IMR-90 (cell line): ENCODE results near the gene NGEF. TPM values are rescaled to one million over a fixed set of nuclear protein-coding genes. Genes with fewer than 3 reads are reported as not detected.

Source experiments
- ATAC-seq: fragments of 200-7000 bp; cut with Tn5 transposase; 2 replicates; pipeline ENCODE4 v1.9.1; 2020; ENCODE audit warnings: low read depth, mild to moderate bottlenecking, moderate library complexity
- BruUV-seq: library from RNA; stranded (reverse); fragments of 400-500 nt; replicated peaks from 2 replicates; lab custom pipeline; 2021; lab: Mats Ljungman, UMichigan
- CTCF ChIA-PET: fragments of 300-600 bp; formaldehyde crosslinking; extraction: SDS; loops from one replicate; lab custom pipeline; 2021; ENCODE audit warnings: antibody characterized with exemption; lab: Yijun Ruan, JAX
- POLR2A ChIA-PET: fragments of 300-600 bp; sonication (Branson Sonifier 250); formaldehyde crosslinking; loops from one replicate; lab custom pipeline; 2022; ENCODE audit warnings: antibody characterized with exemption; ENCODE audit not compliant: unreplicated experiment; lab: Charles Lee
- DNase-seq: peaks from one replicate; pipeline ENCODE4 v3.0.0; 2013
- H2AFZ ChIP-seq: replicated peaks from 2 replicates; pipeline ENCODE3; 2013; ENCODE audit warnings: low read length, mild to moderate bottlenecking; ENCODE audit not compliant: poor library complexity
- H2AK5ac ChIP-seq: 2 replicates; pipeline ENCODE4 v1.6.1; 2013; ENCODE audit warnings: low read depth, low read length, inconsistent platforms
- H2AK9ac ChIP-seq: replicated peaks from 2 replicates; pipeline ENCODE3; 2013; ENCODE audit warnings: mild to moderate bottlenecking, low read depth, low read length, moderate library complexity; ENCODE audit not compliant: poor library complexity
- H2BK120ac ChIP-seq: 2 replicates; pipeline ENCODE4 v1.6.1; 2013; ENCODE audit warnings: low read depth, low read length, inconsistent platforms
- H2BK15ac ChIP-seq: 3 replicates; pipeline ENCODE4 v1.6.1; 2013; ENCODE audit warnings: low read depth, low read length, inconsistent platforms
- H2BK20ac ChIP-seq: 2 replicates; pipeline ENCODE4 v1.6.1; 2013; ENCODE audit warnings: low read depth, mild to moderate bottlenecking, inconsistent platforms, low read length, moderate library complexity
- H2BK5ac ChIP-seq: 2 replicates; pipeline ENCODE4 v1.6.1; 2013; ENCODE audit warnings: mild to moderate bottlenecking, low read depth, low read length, inconsistent platforms; ENCODE audit not compliant: poor library complexity, severe bottlenecking
- H3K14ac ChIP-seq: replicated peaks from 2 replicates; pipeline ENCODE4 v1.6.1; 2013; ENCODE audit warnings: low read depth, low read length, inconsistent platforms
- H3K18ac ChIP-seq: 2 replicates; pipeline ENCODE4 v1.6.1; 2013; ENCODE audit warnings: low read depth, low read length, control low read depth
- H3K23ac ChIP-seq: 2 replicates; pipeline ENCODE4 v1.6.1; 2013; ENCODE audit warnings: low read depth, low read length, inconsistent platforms
- H3K27ac ChIP-seq: 2 replicates; pipeline ENCODE4 v1.5.1; 2013; ENCODE audit warnings: mild to moderate bottlenecking, control low read depth, low read length; ENCODE audit not compliant: insufficient read depth
- H3K27me3 ChIP-seq: 2 replicates; pipeline ENCODE4 v1.6.1; 2013; ENCODE audit warnings: low read length; ENCODE audit not compliant: control insufficient read depth, insufficient read depth
- H3K36me3 ChIP-seq: 2 replicates; pipeline ENCODE4 v1.6.1; 2013; ENCODE audit warnings: low read length, mixed read lengths; ENCODE audit not compliant: control insufficient read depth, insufficient read depth
- H3K4ac ChIP-seq: 2 replicates; pipeline ENCODE4 v1.6.1; 2013; ENCODE audit warnings: low read depth, low read length, inconsistent platforms
- H3K4me1 ChIP-seq: 2 replicates; pipeline ENCODE4 v1.6.1; 2013; ENCODE audit warnings: low read length, mixed read lengths; ENCODE audit not compliant: control insufficient read depth, insufficient read depth
- H3K4me2 ChIP-seq: 2 replicates; pipeline ENCODE4 v1.6.1; 2013; ENCODE audit warnings: low read depth, mild to moderate bottlenecking, control low read depth, low read length, moderate library complexity
- H3K4me3 ChIP-seq: 2 replicates; pipeline ENCODE4 v1.5.1; 2013; ENCODE audit warnings: low read depth, mild to moderate bottlenecking, control low read depth, low read length, moderate library complexity; ENCODE audit not compliant: insufficient read depth
- H3K56ac ChIP-seq: 2 replicates; pipeline ENCODE4 v1.6.1; 2013; ENCODE audit warnings: low read length, inconsistent platforms; ENCODE audit not compliant: insufficient read depth; ENCODE audit errors: extremely low read depth
- H3K79me1 ChIP-seq, 2 experiments: 2 replicates each; pipeline ENCODE4 v1.6.1; 2013; ENCODE audit warnings: low read length in 2 of 2, inconsistent platforms in 1 of 2, low read depth in 1 of 2
- H3K9ac ChIP-seq: 2 replicates; pipeline ENCODE4 v1.6.1; 2013; ENCODE audit warnings: low read depth, low read length, control low read depth
- H3K9me1 ChIP-seq: 2 replicates; pipeline ENCODE4 v1.6.1; 2013; ENCODE audit warnings: low read length, inconsistent platforms; ENCODE audit not compliant: insufficient read depth
- H3K9me3 ChIP-seq: 2 replicates; pipeline ENCODE4 v1.6.1; 2013; ENCODE audit warnings: low read length; ENCODE audit not compliant: control insufficient read depth, insufficient read depth
- H4K20me1 ChIP-seq: 2 replicates; pipeline ENCODE4 v1.6.1; 2013; ENCODE audit warnings: low read length, inconsistent platforms; ENCODE audit not compliant: insufficient read depth
- H4K5ac ChIP-seq: 2 replicates; pipeline ENCODE4 v1.6.1; 2013; ENCODE audit warnings: mild to moderate bottlenecking, low read depth, low read length, control low read depth
- H4K8ac ChIP-seq, 2 experiments: 2 replicates each; pipeline ENCODE4 v1.6.1; 2013; ENCODE audit warnings: low read depth in 2 of 2, low read length in 2 of 2, control low read depth in 1 of 2, inconsistent platforms in 1 of 2
- H4K91ac ChIP-seq: 2 replicates; pipeline ENCODE4 v1.6.1; 2013; ENCODE audit warnings: low read depth, low read length, inconsistent platforms; ENCODE audit not compliant: insufficient read depth
- BHLHE40 ChIP-seq: fragments of 150-350 bp; IDR thresholded peaks from 2 replicates; pipeline ENCODE4 v1.6.1; 2016; ENCODE audit warnings: mild to moderate bottlenecking, low read depth, low read length
- RFX5 ChIP-seq: IDR thresholded peaks from 2 replicates; pipeline ENCODE4 v1.8.0; 2012; ENCODE audit warnings: low read depth, mild to moderate bottlenecking, low read length, moderate library complexity
- WGBS, 2 experiments: methylation state at CpG; one replicate each; pipeline versions ENCODE4 v1.1.5 to v1.1.7; 2013; ENCODE audit warnings: missing lambda C conversion rate in 2 of 2; ENCODE audit not compliant: insufficient read length in 1 of 2; ENCODE audit errors: extremely low coverage in 2 of 2; 5-methylcytosine and 5-hydroxymethylcytosine counted together
- dilution Hi-C: fragments of 300-500 bp; cut with HindIII; formaldehyde crosslinking; loops from one replicate; pipeline ENCODE4 v1.14.3; 2018; ENCODE audit warnings: low sequenced_read_pairs; ENCODE audit not compliant: unreplicated experiment
- in situ Hi-C: fragments of 300-500 bp; cut with MboI; formaldehyde crosslinking; loops from 3 replicates; pipeline ENCODE4 v1.14.3; 2019; ENCODE audit warnings: low sequenced_read_pairs, inconsistent platforms, mixed read lengths
- intact Hi-C: fragments of 100-400 bp; cut with micrococcal nuclease; formaldehyde crosslinking; loops from 2 replicates; pipeline ENCODE4 v1.10.0; 2022
- polyA plus RNA-seq, 3 experiments: library from polyadenylated mRNA; depleted of rRNA; stranded (reverse); fragments of >200 nt; gene quantifications; 2 replicates each; pipeline ENCODE4 v1.2.3, GENCODE V29; 2012; ENCODE audit warnings: low replicate concordance in 1 of 3
- total RNA-seq: library from RNA; depleted of rRNA; stranded (reverse); fragments of >200 nt; gene quantifications from 2 replicates; pipeline ENCODE4 v1.2.3, GENCODE V29; 2012
- TF ChIP-seq, protein P1 (sequence below): fragments of 150-350 bp; IDR thresholded peaks from 2 replicates; pipeline ENCODE4 v1.6.1; 2016; ENCODE audit warnings: low read depth, mild to moderate bottlenecking, low read length, moderate library complexity, borderline replicate concordance

NGEF gene
- total and polyA plus RNA-seq, 2 of the 4 experiments (the other 2 are of a cell fraction): 1.1 to 1.7 TPM

DNA sequence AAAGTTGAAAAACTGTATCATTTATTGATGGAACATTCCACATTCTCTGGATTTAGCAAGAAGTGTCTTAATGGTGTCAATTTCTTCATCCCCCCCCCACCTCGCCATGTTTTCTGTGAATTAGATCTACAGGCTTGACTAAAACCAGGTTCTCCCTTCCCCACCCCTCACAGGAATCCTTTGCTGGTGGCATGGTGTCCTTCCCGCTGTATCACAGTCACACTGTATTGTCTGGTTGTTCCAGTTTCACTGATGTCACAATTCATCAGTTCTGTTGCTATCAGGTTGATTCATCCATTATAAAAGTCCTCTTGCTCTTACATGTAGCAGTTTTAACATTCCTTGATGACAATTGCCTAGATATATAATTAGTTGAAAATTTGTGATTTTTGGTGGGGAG is 149.1 kb downstream of the NGEF start:
- no peak overlapping the region for H3K4me3 ChIP-seq
- H4K8ac ChIP-seq: no peak overlapping the region
- H3K36me3 ChIP-seq: peaks cover 11% of the 10 kb centered on the region
- H3K27ac ChIP-seq: no peak overlapping the region
- H3K18ac ChIP-seq: no peak overlapping the region
- no peak overlapping the region for H3K14ac ChIP-seq
- CTCF ChIA-PET: no interaction called here
- H2BK120ac ChIP-seq: no peak overlapping the region
- in situ Hi-C loops (no loop called here), dilution Hi-C loops (no loop called here), intact Hi-C loops (no loop called here)
- H2AK9ac ChIP-seq: no peak overlapping the region
- H2AFZ ChIP-seq: no peak overlapping the region
- H4K5ac ChIP-seq: no peak overlapping the region
- DNase-seq (no peak), ATAC-seq (no peak)
- H3K4me2 ChIP-seq: no peak overlapping the region
- H3K56ac ChIP-seq: no peak overlapping the region
- POLR2A ChIA-PET: no interaction called here
- no CpG with 5 or more reads among the region's 2 CpGs for WGBS, 2 experiments
- H2BK20ac ChIP-seq: no peak overlapping the region
- peaks cover 3% of the 10 kb centered on the region; the same call in 1 of the 2 replicates for H4K20me1 ChIP-seq
- H3K9me1 ChIP-seq: peaks cover 15% of the 10 kb centered on the region; the same call in 1 of the 2 replicates
- H2BK5ac ChIP-seq: no peak overlapping the region
- BruUV-seq: no TSS peak
- no peak for TF ChIP-seq RFX5
- no peak for TF ChIP-seq BHLHE40
- TF ChIP-seq, protein P1, sequence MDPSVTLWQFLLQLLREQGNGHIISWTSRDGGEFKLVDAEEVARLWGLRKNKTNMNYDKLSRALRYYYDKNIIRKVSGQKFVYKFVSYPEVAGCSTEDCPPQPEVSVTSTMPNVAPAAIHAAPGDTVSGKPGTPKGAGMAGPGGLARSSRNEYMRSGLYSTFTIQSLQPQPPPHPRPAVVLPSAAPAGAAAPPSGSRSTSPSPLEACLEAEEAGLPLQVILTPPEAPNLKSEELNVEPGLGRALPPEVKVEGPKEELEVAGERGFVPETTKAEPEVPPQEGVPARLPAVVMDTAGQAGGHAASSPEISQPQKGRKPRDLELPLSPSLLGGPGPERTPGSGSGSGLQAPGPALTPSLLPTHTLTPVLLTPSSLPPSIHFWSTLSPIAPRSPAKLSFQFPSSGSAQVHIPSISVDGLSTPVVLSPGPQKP: no peak
- H2BK15ac ChIP-seq: no peak overlapping the region
- H4K91ac ChIP-seq: no peak overlapping the region
- no peak overlapping the region for H3K9ac ChIP-seq
- no peaks in the 10 kb centered on the region; the same call in 1 of the 2 replicates for H3K9me3 ChIP-seq
- H3K23ac ChIP-seq: no peak overlapping the region
- no peak overlapping the region for H3K4ac ChIP-seq
- H3K4me1 ChIP-seq: no peaks in the 10 kb centered on the region
- H3K27me3 ChIP-seq: no peaks in the 10 kb centered on the region
- H2AK5ac ChIP-seq: no peak overlapping the region
- H3K79me1 ChIP-seq: peaks cover 0 to 7% of the 10 kb centered on the region in 2 experiments; a peak in 1 of 4 replicates
